Spleen (tissue), 11 donors: ENCODE measurements around the gene AKAP12. TPM values are rescaled to one million over a fixed set of nuclear protein-coding genes. Genes with fewer than 3 reads are reported as not detected.

ENCODE experiments used
- DNase-seq: peaks from one replicate; pipeline ENCODE4 v3.0.0-alpha.2; 2020
- H3K27ac ChIP-seq, 8 donors: fragments of 200-600 bp; sonication (generic) in 7 of 8; 1 replicate in 4 of 8; 2 replicates in 4 of 8; pipeline versions ENCODE4 v1.5.0 to v1.8.0; 2016 to 2021; ENCODE audit warnings: inconsistent platforms in 4 of 8, mild to moderate bottlenecking in 4 of 8, moderate library complexity in 1 of 8
- H3K27me3 ChIP-seq, 7 donors: fragments of 200-600 bp; sonication (generic) in 6 of 7; replicated peaks in 1 of 7; 1 replicate in 4 of 7; 2 replicates in 3 of 7; pipeline versions ENCODE4 v1.5.0 to v1.8.0; 2016 to 2021; ENCODE audit warnings: inconsistent platforms in 3 of 7, mild to moderate bottlenecking in 1 of 7
- H3K36me3 ChIP-seq, 6 donors: fragments of 200-600 bp; sonication (generic) in 5 of 6; 1 replicate in 4 of 6; 2 replicates in 2 of 6; pipeline versions ENCODE4 v1.5.0 to v1.8.0; 2016 to 2021; ENCODE audit warnings: inconsistent platforms in 2 of 6
- H3K4me1 ChIP-seq, 6 donors: fragments of 200-600 bp; sonication (generic) in 5 of 6; 1 replicate in 3 of 6; 2 replicates in 3 of 6; pipeline versions ENCODE4 v1.5.0 to v1.8.0; 2016 to 2021; ENCODE audit warnings: inconsistent platforms in 3 of 6
- H3K4me3 ChIP-seq, 8 donors: fragments of 200-600 bp; sonication (generic) in 7 of 8; 1 replicate in 4 of 8; 2 replicates in 4 of 8; pipeline versions ENCODE4 v1.5.0 to v1.8.0; 2016 to 2021; ENCODE audit warnings: inconsistent platforms in 4 of 8, mild to moderate bottlenecking in 4 of 8, moderate library complexity in 2 of 8
- H3K9me3 ChIP-seq, 8 donors: fragments of 200-600 bp; sonication (generic) in 7 of 8; 1 replicate in 4 of 8; 2 replicates in 4 of 8; pipeline versions ENCODE4 v1.5.0 to v1.8.0; 2016 to 2021; ENCODE audit warnings: inconsistent platforms in 4 of 8
- CTCF ChIP-seq, 11 experiments: fragments of 200-600 bp in 7 of 11; fragments of 450-650 bp in 4 of 11; sonication (generic) in 4 of 11; IDR thresholded peaks in 8 of 11; conservative IDR thresholded peaks in 3 of 11; 1 replicate in 7 of 11; 2 replicates in 4 of 11; pipeline versions ENCODE4 v1.4.0 to v1.8.0; 2016 to 2021; ENCODE audit warnings: antibody characterized with exemption in 11 of 11, inconsistent platforms in 4 of 11, mild to moderate bottlenecking in 1 of 11
- POLR2A ChIP-seq, 3 donors: fragments of 450-650 bp; IDR thresholded peaks; one replicate each; pipeline ENCODE4 v1.5.1; 2017; ENCODE audit warnings: antibody characterized with exemption in 3 of 3, mild to moderate bottlenecking in 1 of 3
- POLR2AphosphoS5 ChIP-seq, 3 donors: sonication (generic); formaldehyde crosslinking; IDR thresholded peaks; one replicate each; pipeline ENCODE4 v1.5.1; 2017; ENCODE audit warnings: antibody characterized with exemption in 3 of 3
- WGBS, 5 donors: extraction: QIAGEN DNeasy Blood & Tissue Kit in 3 of 5; methylation state at CpG; one replicate each; pipeline versions ENCODE4 v1.1.5 to v1.1.7; 2013 to 2018; 5-methylcytosine and 5-hydroxymethylcytosine counted together
- intact Hi-C: fragments of 100-400 bp; cut with DNase I; formaldehyde crosslinking; loops from one replicate; pipeline ENCODE4 v1.15.0; 2023; ENCODE audit warnings: low total_unique reads
- polyA plus RNA-seq, 3 donors: library from polyadenylated mRNA; stranded (reverse); fragments of 200-250 nt; gene quantifications; one replicate each; pipeline ENCODE4 v1.2.1, GENCODE V29; 2013
- total RNA-seq, 7 donors: library from RNA; depleted of rRNA in 3 of 7; stranded (reverse); fragments of >200 nt in 3 of 7; fragmentation: NEBNext Ultra II Directional in 4 of 7; extraction: Animal tissue kit (Norgen Biotek cat#: 25700) in 4 of 7; gene quantifications; one replicate each; pipeline versions ENCODE4 v1.1.0 to v1.2.1, GENCODE V29; 2016 to 2021
- donor health status: healthy with polysubstance abuse.
- donor health status: DM: no; HTN: no; CAD: no; lungs with moderate emphysema.
- donor health status: DM: no; HTN: no; CAD: no.
- donor health status: Bipolar disorder and iron deficiency.
- donor health status: healthy.
- donor health status: DM: no; HTN: no; CAD: no.
- donor health status: DM: yes; HTN: yes; CAD: no.

The AKAP12 gene
- total and polyA plus RNA-seq, 10 donors: 3.2 to 64.7 (median 44.1) TPM

- Histone ChIP-seq H3K27me3 (no peaks in the 10 kb centered on the region), H3K4me1 (peaks cover 10 to 28% (median 18%) of the 10 kb centered on the region in 6 donors), H3K36me3 (no peaks in the 10 kb centered on the region), H3K27ac (no peak overlapping the region), H3K9me3 (no peaks in the 10 kb centered on the region), H3K4me3 (no peak overlapping the region)
- 53 to 68% (median 63%) methylated on average over 2 of the region's 2 CpGs for WGBS, 5 donors
- DNase-seq: no peak
- TF ChIP-seq CTCF (IDR thresholded peaks at IDR 0.05 in 8 of 11, conservative IDR thresholded peaks at IDR 0.05 in 3 of 11) (no peak), POLR2A (IDR thresholded peaks at IDR 0.05) (no peak), POLR2AphosphoS5 (IDR thresholded peaks at IDR 0.05) (no peak)
- intact Hi-C loops: no loop called here
These were observed 49.7 kb downstream of the AKAP12 start for GRCh38 chr6:151289399-151290007.

- intact Hi-C loops: no loop called here
- H3K9me3 ChIP-seq: no peaks in the 10 kb centered on the region
- DNase-seq: no peak
- H3K27ac ChIP-seq: peak overlapping the region in 4 of 8 donors; percentile 38 to 65 (median 49)
- no peaks in the 10 kb centered on the region for H3K27me3 ChIP-seq
- no peak overlapping the region for H3K4me3 ChIP-seq
- 67 to 77% (median 72%) methylated on average over 10 to 11 of the region's 11 CpGs for WGBS, 5 donors
- H3K4me1 ChIP-seq: peaks cover 0 to 13% (median 6%) of the 10 kb centered on the region in 6 donors
- no peaks in the 10 kb centered on the region for H3K36me3 ChIP-seq
- peak in 2 of 3 donors; percentile 45 to 67 for TF ChIP-seq POLR2AphosphoS5 (IDR thresholded peaks at IDR 0.05)
- TF ChIP-seq CTCF (IDR thresholded peaks at IDR 0.05 in 8 of 11, conservative IDR thresholded peaks at IDR 0.05 in 3 of 11): no peak
These were observed 51.3 kb downstream of the AKAP12 start for GRCh38 chr6:151290877-151291721.

- H3K9me3 ChIP-seq: no peaks in the 10 kb centered on the region
- no peaks in the 10 kb centered on the region for H3K27me3 ChIP-seq
- H3K4me1 ChIP-seq: peaks cover 0 to 7% (median under 1%) of the 10 kb centered on the region in 6 donors
- H3K36me3 ChIP-seq: no peaks in the 10 kb centered on the region
- no peak overlapping the region for H3K4me3 ChIP-seq
- H3K27ac ChIP-seq: peak overlapping the region in 4 of 8 donors; percentile 12 to 56 (median 44)
- DNase-seq: no peak
- 38 to 79% (median 69%) methylated on average over 2 of the region's 2 CpGs for WGBS, 5 donors
- TF ChIP-seq POLR2AphosphoS5 (IDR thresholded peaks at IDR 0.05): no peak
- TF ChIP-seq POLR2A (IDR thresholded peaks at IDR 0.05): no peak
- TF ChIP-seq CTCF (IDR thresholded peaks at IDR 0.05 in 8 of 11, conservative IDR thresholded peaks at IDR 0.05 in 3 of 11): no peak
- intact Hi-C loops: no loop called here
These were observed 51.9 kb downstream of the AKAP12 start for GRCh38 chr6:151291722-151292059.
